Stimulated activated CD4-positive, alpha-beta T cell treated with anti-CD3 and anti-CD28 coated beads, TNF-alpha, amount 100 ng/mL, for 24 hours (primary cell): ENCODE measurements around the gene SLC29A4.

Experiments used
- DNase-seq, 3 experiments: peaks; one replicate each; pipeline ENCODE4 v3.0.0-alpha.2; 2020; ENCODE audit warnings: low read depth in 3 of 3

SLC29A4 gene

GRCh38 chr7:5352440-5353010 is 69.8 kb downstream of the SLC29A4 start:
- DNase-seq = no peak

GRCh38 chr7:5354460-5355232 is 71.9 kb downstream of the SLC29A4 start:
- no peak for DNase-seq
